Muscle layer of duodenum (tissue), 2 donors: ENCODE measurements around the gene RGS7.

Experiments used
- H3K27ac ChIP-seq: one replicate; pipeline ENCODE4 v1.7.0; 2013; ENCODE audit warnings: mild to moderate bottlenecking, low read length
- H3K27me3 ChIP-seq: one replicate; pipeline ENCODE4 v1.7.0; 2013; ENCODE audit warnings: low read depth, mild to moderate bottlenecking, control low read depth, low read length
- H3K36me3 ChIP-seq, 2 donors: one replicate each; pipeline ENCODE4 v1.7.0; 2013; ENCODE audit warnings: low read length in 2 of 2, control low read depth in 1 of 2, mild to moderate bottlenecking in 1 of 2; ENCODE audit not compliant: insufficient read depth in 2 of 2, control insufficient read depth in 1 of 2
- H3K4me1 ChIP-seq, 2 donors: one replicate each; pipeline ENCODE4 v1.7.0; 2013; ENCODE audit warnings: low read length in 2 of 2, mild to moderate bottlenecking in 2 of 2, control low read depth in 1 of 2, moderate library complexity in 1 of 2; ENCODE audit not compliant: insufficient read depth in 2 of 2, control insufficient read depth in 1 of 2
- H3K4me3 ChIP-seq, 2 donors: one replicate each; pipeline ENCODE4 v1.7.0; 2013; ENCODE audit warnings: low read length in 2 of 2, low read depth in 1 of 2, mild to moderate bottlenecking in 1 of 2
- H3K9me3 ChIP-seq, 2 donors: one replicate each; pipeline ENCODE4 v1.7.0; 2013; ENCODE audit warnings: low read length in 2 of 2, control low read depth in 1 of 2, mild to moderate bottlenecking in 1 of 2; ENCODE audit not compliant: control insufficient read depth in 1 of 2
- donor health status: healthy.

RGS7 gene

GRCh38 chr1:240936911-240937668 is 419.9 kb downstream of the RGS7 start:
- no peaks in the 10 kb centered on the region for H3K27me3 ChIP-seq
- H3K4me3 ChIP-seq = no peak overlapping the region

GRCh38 chr1:240935920-240936319 is 421.1 kb downstream of the RGS7 start:
- no peaks in the 10 kb centered on the region for H3K27me3 ChIP-seq
- H3K9me3 ChIP-seq = peaks cover 6 to 19% of the 10 kb centered on the region in 2 donors
- H3K27ac ChIP-seq = no peak overlapping the region
- no peaks in the 10 kb centered on the region for H3K36me3 ChIP-seq
- no peaks in the 10 kb centered on the region for H3K4me1 ChIP-seq
- no peak overlapping the region for H3K4me3 ChIP-seq

More at GRCh38 chr1:240936911-240937668, 419.9 kb downstream of the RGS7 start:
- peaks cover 6 to 19% of the 10 kb centered on the region in 2 donors for H3K9me3 ChIP-seq
- no peaks in the 10 kb centered on the region for H3K36me3 ChIP-seq
- no peak overlapping the region for H3K27ac ChIP-seq
- H3K4me1 ChIP-seq = no peaks in the 10 kb centered on the region

- no peaks in the 10 kb centered on the region for H3K4me1 ChIP-seq
Measured at GRCh38 chr1:240931031-240931430, 426.0 kb downstream of the RGS7 start.

GRCh38 chr1:240928265-240928664 is 428.7 kb downstream of the RGS7 start:
- Histone ChIP-seq H3K9me3 (peaks cover 0 to 3% of the 10 kb centered on the region in 2 donors), H3K4me1 (no peaks in the 10 kb centered on the region), H3K36me3 (no peaks in the 10 kb centered on the region), H3K27me3 (no peaks in the 10 kb centered on the region), H3K27ac (no peak overlapping the region), H3K4me3 (no peak overlapping the region)

More at GRCh38 chr1:240931031-240931430, 426.0 kb downstream of the RGS7 start:
- no peak overlapping the region for H3K27ac ChIP-seq
- peaks cover 1 to 8% of the 10 kb centered on the region in 2 donors for H3K9me3 ChIP-seq
- no peak overlapping the region for H3K4me3 ChIP-seq
- H3K36me3 ChIP-seq = no peaks in the 10 kb centered on the region
- H3K27me3 ChIP-seq = no peaks in the 10 kb centered on the region

GRCh38 chr1:240927821-240928220 is 429.2 kb downstream of the RGS7 start:
- no peak overlapping the region for H3K27ac ChIP-seq
- no peaks in the 10 kb centered on the region for H3K27me3 ChIP-seq
- no peaks in the 10 kb centered on the region for H3K36me3 ChIP-seq
- no peaks in the 10 kb centered on the region for H3K4me1 ChIP-seq
- H3K4me3 ChIP-seq = no peak overlapping the region
- H3K9me3 ChIP-seq = peaks cover 0 to 3% of the 10 kb centered on the region in 2 donors

- Histone ChIP-seq H3K4me1 (no peaks in the 10 kb centered on the region), H3K4me3 (no peak overlapping the region), H3K36me3 (no peaks in the 10 kb centered on the region), H3K9me3 (peaks cover 0 to 5% of the 10 kb centered on the region in 2 donors), H3K27ac (no peak overlapping the region), H3K27me3 (no peaks in the 10 kb centered on the region)
Measured at GRCh38 chr1:240925273-240925672, 431.7 kb downstream of the RGS7 start.

- Histone ChIP-seq H3K27me3 (no peaks in the 10 kb centered on the region), H3K27ac (no peak overlapping the region), H3K4me1 (no peaks in the 10 kb centered on the region), H3K4me3 (no peak overlapping the region), H3K36me3 (no peaks in the 10 kb centered on the region), H3K9me3 (peaks cover 0 to 2% of the 10 kb centered on the region in 2 donors)
Measured at GRCh38 chr1:240917976-240918375, 439.0 kb downstream of the RGS7 start.

- Histone ChIP-seq H3K27me3 (no peaks in the 10 kb centered on the region), H3K9me3 (no peaks in the 10 kb centered on the region), H3K27ac (no peak overlapping the region), H3K36me3 (no peaks in the 10 kb centered on the region), H3K4me1 (no peaks in the 10 kb centered on the region), H3K4me3 (no peak overlapping the region)
Measured at GRCh38 chr1:240914506-240914905, 442.5 kb downstream of the RGS7 start.

GRCh38 chr1:240912821-240913220 is 444.2 kb downstream of the RGS7 start:
- H3K4me1 ChIP-seq = no peaks in the 10 kb centered on the region
- no peaks in the 10 kb centered on the region for H3K27me3 ChIP-seq
- H3K4me3 ChIP-seq = no peak overlapping the region
- H3K36me3 ChIP-seq = no peaks in the 10 kb centered on the region
- no peaks in the 10 kb centered on the region for H3K9me3 ChIP-seq
- H3K27ac ChIP-seq = no peak overlapping the region

GRCh38 chr1:240909701-240910457 is 447.1 kb downstream of the RGS7 start:
- no peaks in the 10 kb centered on the region for H3K27me3 ChIP-seq
- H3K4me1 ChIP-seq = no peaks in the 10 kb centered on the region
- H3K36me3 ChIP-seq = no peaks in the 10 kb centered on the region

GRCh38 chr1:240906477-240906876 is 450.5 kb downstream of the RGS7 start:
- Histone ChIP-seq H3K4me3 (no peak overlapping the region), H3K36me3 (no peaks in the 10 kb centered on the region), H3K9me3 (peaks cover 0 to 3% of the 10 kb centered on the region in 2 donors), H3K4me1 (no peaks in the 10 kb centered on the region), H3K27ac (no peak overlapping the region), H3K27me3 (no peaks in the 10 kb centered on the region)

More at GRCh38 chr1:240909701-240910457, 447.1 kb downstream of the RGS7 start:
- Histone ChIP-seq H3K27ac (no peak overlapping the region), H3K9me3 (no peaks in the 10 kb centered on the region), H3K4me3 (no peak overlapping the region)
